HG03045 (cell line): ENCODE measurements around the gene HCFC1.
"Not testable (repeated sequence)": the region's sequence is repeated elsewhere in the genome, so short reads cannot be mapped to it uniquely, and the experiment has no call there.

Experiments
- ATAC-seq: cut with Tn5 transposase; IDR thresholded peaks from one replicate; pipeline ENCODE4 v1.9.1; 2021; ENCODE audit warnings: mild to moderate bottlenecking, moderate library complexity; ENCODE audit not compliant: unreplicated experiment

Gene HCFC1

DNA sequence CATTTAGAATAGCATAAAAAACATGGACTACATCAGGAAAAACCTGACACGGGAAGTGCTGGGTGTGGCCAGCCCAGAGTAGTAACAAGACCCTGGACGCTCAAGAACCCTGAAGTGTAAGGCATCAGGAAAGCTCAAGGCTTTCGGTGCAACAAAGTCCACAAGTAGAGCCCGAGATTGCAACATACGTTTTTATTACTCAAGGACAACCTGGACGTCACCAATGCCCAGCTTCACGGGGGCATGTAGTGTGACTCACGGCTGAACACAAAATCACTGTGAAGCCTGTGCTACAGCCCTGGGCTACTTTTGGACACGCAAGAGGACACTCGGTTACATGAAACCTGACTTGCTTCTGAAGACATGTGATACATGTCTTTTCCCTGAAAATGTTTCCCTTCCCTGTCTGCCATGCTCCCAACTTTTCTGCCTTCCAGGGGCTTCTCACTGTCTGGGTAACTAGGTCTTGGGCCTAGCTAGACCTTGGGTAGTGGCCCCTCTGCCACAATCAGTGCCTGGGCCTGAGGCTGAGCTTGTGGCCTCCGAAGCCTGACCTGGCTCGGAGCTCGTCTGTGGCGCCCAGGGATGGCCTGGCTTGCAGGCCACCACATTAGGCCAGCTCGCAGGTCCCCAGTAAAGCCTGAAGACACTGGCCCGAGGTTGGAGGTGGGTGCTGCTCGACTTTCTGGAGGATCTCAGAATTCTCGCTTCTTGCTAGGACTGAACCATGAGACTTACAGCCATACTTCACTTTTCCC, 38.9 kb upstream of the HCFC1 start:
- no peak for ATAC-seq

DNA sequence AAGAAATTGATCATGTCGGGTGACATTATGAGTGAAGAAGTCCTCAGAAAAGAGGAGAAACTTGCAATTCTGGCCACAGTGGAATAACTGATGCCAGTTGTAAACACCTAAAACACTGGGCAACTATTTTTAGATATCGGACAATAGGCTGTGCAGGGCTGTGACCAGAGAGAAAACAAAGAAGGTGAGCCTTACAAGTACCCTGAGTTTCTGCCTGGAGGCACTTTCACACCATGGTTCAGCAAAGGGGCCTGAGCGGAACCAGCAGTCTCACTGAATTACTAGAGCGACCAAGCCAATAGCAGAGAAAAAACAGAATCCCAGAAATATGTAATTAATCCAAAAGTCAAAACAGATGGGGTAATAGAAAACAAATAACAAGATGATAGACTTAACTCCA, 36.9 kb upstream of the HCFC1 start:
- no peak for ATAC-seq

DNA sequence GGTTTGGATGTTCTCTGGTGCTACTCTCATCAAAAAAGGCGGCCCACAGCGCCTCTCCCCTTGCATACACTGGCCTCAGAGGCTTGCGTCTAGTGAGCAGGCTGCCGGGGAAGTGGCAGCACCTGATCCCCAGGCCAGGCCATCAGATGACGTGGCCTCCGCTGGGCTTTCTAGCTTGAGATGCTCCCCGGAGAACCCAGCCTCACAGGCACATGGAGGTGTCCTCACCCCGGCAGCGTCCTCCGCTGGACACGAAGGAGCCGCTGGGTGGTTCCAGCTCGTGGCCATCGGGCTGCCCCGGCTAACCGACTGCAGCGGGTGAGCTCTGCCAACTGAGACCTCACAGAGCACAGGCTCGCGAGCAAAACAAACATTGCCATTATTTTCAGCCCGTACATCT, 35.3 kb upstream of the HCFC1 start:
- no peak for ATAC-seq

DNA sequence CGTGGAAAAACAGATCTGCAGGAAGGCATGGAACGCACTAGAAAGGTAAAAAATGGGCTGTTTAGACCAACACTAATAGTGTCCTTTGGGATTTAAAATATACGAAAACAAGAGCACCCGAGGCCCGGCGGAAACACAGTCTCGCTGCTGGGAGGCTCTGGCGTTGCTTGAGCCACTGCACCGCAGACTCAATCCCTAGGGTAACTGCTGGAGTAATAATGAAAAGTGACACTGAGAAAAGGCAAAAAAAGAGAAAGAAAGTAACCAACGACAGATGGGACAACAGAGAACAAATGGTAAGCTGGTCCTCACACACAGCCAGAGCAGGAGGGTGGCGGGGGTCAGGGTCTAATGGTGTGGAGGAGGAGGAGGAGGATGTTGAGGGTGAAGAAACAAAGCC, 32.7 kb upstream of the HCFC1 start:
- no peak for ATAC-seq

DNA sequence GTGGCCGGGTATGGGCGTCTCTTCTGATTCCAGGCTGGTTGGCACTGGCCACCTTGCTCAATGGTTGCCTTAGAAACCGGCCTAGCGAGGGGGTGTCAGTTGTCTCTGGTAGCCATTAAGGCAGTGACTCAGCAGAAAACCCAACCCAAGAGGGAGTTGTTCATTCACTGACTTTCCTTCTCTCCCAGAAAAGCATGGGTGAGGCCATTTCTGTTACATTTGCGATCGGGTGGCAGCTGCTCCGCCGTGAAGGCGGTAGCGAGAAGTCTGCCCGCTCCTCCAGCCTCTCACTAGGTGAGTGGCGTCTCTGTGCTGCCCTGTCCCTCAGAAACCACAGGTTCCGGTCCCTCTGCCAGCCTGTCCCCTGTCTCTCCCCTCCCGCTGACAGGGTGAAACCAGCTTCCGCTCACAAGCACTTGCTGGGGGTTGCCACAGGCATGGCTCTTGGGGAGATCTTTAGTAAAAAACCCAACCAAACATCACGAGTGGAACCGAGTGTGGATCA, 30.6 kb upstream of the HCFC1 start:
- ATAC-seq = no peak

DNA sequence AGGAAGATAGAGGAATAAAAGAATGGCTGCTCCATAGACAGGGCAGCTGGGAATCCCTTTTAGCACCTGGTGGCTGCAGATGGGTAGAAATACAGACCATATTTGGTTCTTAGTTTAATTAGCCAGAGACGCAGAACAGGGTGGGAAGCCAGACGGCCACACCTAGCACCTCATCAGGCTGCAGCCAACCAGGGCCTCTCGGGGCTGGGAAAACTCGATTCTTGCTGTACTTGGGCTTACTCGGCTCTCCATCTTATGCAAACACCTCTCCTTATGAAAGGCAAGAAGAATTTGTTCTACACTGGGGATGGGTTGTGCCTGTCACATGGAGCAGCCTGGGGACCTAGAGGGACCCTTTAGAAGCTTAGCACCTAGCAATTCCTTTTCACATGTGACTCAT, 28.4 kb upstream of the HCFC1 start:
- no peak for ATAC-seq

DNA sequence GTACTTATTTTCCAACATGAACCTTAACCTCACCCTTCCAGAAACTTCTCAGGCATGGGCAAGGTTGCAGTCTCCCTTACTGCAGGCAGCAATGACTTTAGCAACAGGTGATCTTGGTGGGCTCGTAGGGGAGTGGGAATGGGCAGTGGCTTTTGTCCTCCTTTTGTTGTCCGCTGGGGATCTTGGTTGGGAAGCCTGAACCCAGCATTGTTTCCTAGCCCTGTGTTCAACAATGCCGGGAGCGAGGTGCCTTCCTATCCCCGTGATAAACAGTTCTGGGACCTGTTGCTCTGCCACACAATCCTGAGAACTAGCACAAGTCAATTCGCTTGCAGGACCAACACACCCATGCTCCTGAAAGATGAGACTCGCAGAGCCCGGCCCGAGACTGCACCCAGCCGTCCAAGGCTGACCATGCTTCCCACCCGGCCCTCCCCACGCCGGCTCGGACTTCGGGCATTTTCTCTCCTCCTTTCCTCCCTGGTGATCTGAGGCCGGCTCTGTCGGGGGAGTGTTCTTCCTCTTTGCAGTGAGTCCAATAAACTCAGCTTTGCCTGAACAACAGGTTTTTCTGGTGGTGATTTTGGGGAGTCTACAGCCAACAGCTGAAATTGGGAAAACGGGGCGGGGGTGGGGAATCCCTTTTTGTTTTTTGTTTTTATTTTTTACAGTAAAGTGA, 27.9 kb upstream of the HCFC1 start:
- ATAC-seq = no peak

DNA sequence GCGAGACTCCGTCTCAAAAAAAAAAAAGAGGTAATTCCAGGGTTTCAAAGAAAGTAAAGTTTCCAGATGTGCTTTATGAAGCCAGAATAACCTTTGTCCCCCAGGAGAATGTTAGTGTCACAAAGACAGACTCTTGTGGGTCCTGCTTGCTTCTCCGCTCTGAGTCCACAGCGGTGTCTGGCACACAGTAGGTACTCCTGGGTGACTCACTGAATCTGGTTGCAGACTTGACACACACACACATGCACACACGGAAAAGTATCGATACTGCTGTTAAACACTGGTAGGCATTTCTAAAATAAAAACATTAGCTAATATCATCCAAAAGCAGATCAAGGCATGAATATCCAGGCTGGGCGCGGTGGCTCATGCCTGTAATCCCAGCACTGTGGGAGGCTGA, 23.9 kb upstream of the HCFC1 start:
- ATAC-seq = no peak

DNA sequence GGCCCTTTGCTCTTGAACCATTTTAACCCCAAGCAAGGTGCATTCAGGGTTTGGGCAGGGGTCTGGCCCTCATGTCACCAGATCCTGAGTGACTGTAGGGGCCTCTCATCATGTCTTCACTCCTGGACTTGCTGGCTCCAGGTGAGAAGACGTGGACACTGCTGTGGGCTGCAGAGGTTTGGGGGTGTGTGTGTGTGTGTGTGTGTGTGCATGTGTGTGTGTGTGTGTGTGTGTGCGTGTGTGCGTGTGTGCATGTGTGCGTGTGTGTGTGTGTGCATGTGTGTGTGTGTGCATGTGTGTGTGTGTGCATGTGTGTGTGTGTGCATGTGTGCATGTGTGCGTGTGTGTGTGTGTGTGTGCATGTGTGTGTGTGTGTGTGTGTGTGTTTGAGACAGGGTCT, 22.8 kb upstream of the HCFC1 start:
- not testable (repeated sequence) for ATAC-seq

DNA sequence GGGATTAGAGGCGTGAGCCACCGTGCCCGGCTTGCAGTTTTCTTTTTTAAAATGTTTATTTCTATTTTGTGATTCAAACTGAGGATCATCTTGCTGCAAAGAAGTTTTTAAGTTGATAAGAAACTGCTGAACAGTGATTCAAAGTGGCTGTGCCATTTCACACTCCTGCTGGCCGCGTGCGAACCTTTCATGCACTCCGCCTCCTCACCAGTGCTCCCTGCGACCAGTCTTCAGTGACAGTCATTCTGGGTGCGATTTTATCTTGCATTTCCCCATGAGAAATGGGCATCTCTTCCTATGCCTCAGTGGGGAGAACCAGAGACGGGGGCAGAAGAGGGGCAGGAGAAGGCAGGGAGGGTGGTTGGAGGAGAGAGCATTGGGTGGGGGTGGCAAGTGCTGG, 22.4 kb upstream of the HCFC1 start:
- ATAC-seq = no peak

DNA sequence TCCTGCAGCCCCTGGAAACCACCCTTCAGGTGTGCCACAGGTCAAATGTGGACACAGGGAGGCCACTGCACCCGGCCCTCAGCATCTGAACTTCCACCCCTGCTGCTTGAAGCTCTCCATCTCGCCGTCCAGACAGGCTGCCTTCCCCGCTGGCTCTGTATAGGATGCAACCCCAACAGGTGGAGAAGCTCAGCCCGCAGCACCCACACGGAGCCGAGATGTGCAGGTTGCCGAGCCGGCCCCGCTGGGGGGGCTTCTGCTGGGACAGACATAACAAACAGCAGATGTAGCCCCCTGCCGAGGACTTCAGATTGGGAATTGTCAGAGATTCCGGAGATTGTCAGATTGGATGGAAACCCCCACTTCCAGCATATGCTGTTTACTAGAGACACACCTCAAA, 21.5 kb upstream of the HCFC1 start:
- ATAC-seq = no peak

DNA sequence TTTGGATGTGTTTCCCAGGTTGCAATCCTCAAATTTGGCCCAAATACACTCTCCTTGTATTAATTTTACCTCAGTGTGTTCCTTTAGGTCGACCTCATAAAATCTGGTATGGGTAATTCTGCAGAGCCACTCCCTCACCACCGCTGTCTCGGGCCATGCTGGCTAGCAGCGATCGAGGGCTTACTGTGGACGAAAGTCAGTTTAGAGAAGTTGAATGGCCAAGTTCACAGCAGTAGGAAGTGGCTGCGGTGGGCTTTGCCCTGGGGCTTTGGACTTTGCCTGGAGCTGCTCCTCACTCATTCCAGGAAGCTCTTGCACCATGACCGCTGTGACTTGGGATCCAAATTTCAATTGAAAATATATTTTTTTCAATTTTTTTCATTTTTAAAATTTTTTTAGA, 20.6 kb upstream of the HCFC1 start:
- ATAC-seq = no peak

DNA sequence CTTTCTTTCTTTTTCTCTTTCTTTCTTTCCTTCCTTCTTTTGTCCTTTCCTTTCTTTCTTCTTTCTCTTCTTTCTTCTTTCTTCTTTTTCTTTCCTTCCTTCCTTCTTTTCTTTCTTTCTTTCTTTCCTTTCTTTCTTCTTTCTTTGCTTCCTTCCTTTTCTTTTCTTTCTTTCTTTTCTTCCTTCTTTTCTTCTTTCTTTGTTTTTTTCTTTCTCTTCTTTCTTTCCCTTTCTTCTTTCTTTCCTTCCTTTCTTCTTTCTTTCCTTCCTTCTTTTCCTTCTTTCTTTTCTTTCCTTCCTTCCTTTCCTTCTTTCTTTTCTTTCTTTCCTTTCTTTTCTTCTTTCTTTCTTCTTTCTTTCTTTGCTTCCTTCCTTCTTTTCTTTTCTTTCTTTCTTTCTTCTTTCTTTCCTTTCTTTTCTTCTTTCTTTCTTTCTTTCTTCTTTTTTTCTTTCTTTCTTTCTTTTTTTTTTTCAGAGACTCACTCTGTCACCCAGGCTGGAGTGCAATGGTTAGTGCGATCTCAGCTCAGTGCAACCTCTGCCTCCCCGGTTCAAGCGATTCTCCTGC, 19.5 kb upstream of the HCFC1 start:
- ATAC-seq = no peak

DNA sequence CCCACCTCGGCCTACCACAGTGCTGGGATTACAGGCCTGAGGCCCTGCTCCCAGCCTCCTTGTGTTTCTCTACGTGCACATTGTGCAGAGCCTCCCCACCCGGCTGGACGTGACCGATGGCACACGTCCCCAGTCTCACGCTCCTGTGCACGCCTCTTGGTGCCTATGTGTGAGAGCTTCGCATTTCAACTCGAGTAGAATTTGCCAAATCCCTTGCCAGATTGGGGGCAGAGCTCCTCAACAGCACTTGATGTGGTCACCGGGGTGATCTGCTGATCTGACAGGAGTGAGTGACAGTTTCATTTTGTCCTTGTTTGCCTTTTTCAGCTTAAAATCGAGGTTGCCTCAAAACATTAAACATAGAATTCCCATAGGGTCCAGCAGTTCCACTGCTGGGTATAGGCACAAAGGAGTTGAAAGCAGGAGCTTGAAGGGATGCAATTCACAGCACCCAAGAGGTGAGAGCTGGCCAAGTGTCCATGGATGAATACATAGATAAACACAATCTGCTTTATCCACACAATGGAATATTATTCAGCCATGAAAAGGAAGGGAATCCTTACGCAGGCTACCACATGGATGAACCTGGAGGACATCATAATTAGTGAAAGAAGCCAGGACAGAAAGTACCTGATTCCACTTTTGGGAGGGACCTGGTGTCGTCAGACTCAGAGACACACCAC, 18.5 kb upstream of the HCFC1 start:
- ATAC-seq = no peak

DNA sequence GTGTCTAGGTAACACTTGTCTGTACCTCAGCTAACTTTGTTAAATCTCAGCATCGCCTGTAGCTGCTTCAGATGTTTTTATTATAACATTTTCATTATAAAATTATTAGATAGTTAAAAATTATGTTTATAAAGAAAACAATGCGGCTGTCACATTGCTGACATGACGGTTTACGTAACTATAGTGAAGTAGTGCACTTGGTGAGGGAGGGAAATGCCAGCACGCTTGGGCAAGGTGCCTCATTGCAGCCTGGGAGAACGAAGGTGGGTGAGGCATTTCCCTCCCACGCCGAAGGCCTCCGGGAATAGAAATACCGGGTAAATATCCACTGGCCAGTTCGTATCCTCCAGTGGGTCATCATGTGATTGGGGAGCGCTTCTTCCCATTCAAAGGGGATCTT, 16.9 kb upstream of the HCFC1 start:
- no peak for ATAC-seq

DNA sequence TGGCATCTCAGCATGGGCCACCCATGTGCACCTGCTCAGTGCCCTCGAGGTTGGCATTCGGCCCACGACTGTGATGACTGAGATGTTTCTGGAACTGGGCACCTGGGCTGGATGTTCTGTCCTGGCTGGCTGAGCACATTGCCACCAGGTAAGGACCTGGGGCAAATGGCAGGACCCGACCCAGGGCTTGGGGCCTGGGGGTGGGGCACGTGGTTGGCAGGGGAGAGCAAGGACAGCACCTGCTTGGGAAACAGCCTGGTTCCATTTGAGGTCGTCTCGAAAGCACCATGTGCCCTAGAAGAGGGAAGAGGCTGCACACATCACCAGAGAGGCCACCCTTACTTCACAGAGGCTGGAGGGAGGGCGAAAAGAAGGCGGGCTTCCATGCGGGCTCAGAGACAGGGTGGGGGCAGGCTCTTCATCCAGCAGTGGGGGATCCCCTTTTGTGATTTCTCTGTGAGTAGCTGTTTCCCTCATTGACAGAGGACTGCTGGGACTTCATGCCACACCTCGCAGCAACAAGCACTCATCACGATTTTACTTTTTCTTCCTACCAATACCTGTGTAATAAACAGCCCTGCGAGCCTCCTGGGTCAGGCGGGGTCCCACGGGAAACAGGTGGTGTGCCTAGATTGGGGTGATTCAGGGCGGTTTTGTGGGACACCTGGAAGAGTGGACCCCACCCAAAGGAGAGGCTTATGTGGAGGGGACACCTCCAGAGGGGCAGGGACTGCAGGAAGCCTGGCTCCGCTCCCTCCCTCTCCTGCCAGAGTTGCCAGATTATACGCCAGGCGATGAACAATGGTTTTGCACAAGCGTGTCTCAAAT, 12.9 kb upstream of the HCFC1 start:
- ATAC-seq = no peak

DNA sequence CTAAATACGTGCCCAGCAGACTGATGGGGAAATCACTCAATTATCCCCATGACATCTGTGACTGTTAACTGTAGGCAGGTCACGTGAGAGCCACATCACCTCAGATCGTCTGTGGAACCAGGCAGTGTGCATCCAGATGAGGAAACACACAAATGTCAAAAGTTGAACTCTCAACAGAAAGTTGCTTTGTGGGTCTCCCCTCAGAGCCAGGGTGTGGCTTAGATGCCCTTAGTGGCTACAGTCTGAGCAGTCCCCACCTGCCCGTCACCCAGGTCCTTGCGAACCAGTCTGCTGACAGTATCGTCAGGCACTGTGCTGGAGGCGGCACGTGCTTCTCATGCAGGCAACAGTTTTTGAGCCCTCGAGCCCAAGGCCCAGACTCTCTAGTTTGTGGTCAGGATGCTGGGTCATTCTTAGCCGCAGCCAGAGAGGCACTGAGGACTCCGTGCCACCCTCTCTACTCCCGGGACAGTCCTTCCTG, 11.7 kb upstream of the HCFC1 start:
- no peak for ATAC-seq

DNA sequence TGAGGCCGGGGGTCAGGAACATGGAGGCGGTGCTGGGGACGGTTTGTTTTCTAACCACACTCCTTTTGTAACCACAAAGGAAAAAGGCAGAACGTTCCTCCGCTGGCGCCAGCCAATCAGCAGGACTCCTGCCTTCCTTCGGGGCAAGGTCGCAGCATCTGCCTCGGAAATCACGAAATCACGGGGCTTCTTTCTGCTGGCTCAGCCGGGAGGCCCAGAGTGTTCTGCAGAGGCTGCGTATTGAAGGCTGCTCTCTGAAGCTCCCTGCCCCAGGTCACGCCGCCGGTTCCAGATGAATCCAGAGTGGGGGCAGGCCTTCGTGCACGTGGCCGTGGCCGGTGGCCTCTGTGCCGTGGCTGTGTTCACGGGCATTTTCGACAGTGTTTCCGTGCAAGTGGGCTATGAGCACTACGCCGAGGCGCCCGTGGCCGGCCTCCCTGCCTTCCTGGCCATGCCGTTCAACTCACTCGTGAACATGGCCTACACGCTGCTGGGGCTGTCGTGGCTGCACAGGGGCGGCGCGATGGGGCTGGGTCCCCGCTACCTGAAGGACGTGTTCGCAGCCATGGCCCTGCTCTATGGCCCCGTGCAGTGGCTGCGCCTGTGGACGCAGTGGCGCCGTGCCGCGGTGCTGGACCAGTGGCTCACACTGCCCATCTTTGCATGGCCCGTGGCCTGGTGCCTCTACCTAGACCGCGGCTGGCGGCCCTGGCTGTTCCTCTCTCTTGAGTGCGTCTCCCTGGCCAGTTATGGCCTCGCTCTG, 10.3 kb upstream of the HCFC1 start:
- ATAC-seq = no peak

DNA sequence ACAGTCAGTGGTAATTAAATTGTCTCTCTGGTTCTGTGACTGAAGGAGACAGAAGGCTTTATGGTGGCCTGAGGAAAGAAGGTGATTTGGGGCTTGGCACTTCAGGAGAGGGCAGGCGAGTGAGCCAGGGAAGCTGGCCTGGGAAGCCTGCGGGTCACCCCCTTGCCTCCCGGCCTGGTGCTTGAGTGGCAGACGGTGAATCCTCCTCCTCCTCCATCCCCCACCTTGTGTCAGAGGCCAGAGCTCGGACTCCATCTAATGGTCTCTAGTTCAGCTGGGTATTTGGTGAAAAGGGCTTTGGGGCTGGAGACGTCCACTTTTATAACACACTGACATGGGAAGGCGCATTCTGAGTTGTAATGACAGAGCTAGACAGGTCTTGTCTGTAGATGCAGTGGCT, 9.6 kb upstream of the HCFC1 start:
- ATAC-seq = no peak

DNA sequence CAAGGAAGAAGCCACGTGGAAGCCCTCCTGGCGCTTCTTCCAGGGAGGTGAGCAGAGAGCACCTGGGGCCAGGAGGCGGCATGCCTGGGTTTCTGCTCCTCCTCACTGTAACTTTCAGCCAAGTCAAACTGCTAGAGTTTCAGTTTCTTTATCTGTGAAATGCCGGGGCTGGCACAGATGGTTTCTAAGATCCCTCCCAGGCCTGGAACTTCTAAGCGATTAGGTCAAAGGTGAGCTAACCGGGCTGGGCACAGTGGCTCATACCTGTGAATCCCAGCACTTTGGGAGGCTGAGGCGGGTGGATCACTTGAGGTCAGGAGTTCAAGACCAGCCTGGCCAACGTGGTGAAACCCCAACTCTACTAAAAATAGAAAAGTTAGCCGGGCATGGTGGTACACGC, 8.8 kb upstream of the HCFC1 start:
- not testable (repeated sequence) for ATAC-seq
